Activated effector memory CD4-positive, alpha-beta T cell treated with Interleukin-2 at 50 U/mL for 16 hours (primary cell): ENCODE measurements around the gene SLC12A5.
"Not testable (repeated sequence)": the region's sequence is repeated elsewhere in the genome, so short reads cannot be mapped to it uniquely, and the experiment has no call there.

Experiments
- DNase-seq: peaks from one replicate; pipeline ENCODE4 v3.0.0-alpha.2; 2020

The SLC12A5 gene

GRCh38 chr20:46084805-46085178 lies 55.8 kb downstream of the SLC12A5 start:
- DNase-seq = no peak

GRCh38 chr20:46085179-46085851 lies 56.3 kb downstream of the SLC12A5 start:
- DNase-seq = no peak

GRCh38 chr20:46087161-46087560 lies 58.1 kb downstream of the SLC12A5 start:
- DNase-seq = no peak

- no peak for DNase-seq
Measured at GRCh38 chr20:46088409-46089166, 59.6 kb downstream of the SLC12A5 start.

- DNase-seq = no peak
Measured at GRCh38 chr20:46089167-46089416, 60.1 kb downstream of the SLC12A5 start.

- peak; percentile 93 for DNase-seq
Measured at GRCh38 chr20:46089417-46090388, 60.7 kb downstream of the SLC12A5 start, which contains the start of gene NCOA5. Gene NCOA5, minus strand, starts transcription at chr20:46089962. Its CDS starts 10,538 bp downstream, at chr20:46079424.

- DNase-seq = not testable (repeated sequence)
Measured at GRCh38 chr20:46091622-46092535, 62.9 kb downstream of the SLC12A5 start.

GRCh38 chr20:46093531-46093930 lies 64.5 kb downstream of the SLC12A5 start:
- no peak for DNase-seq

- DNase-seq = no peak
Measured at GRCh38 chr20:46099491-46100287, 70.7 kb downstream of the SLC12A5 start.

GRCh38 chr20:46100444-46100843 lies 71.4 kb downstream of the SLC12A5 start:
- DNase-seq = not testable (repeated sequence)

- no peak for DNase-seq
Measured at GRCh38 chr20:46100988-46101387, 72.0 kb downstream of the SLC12A5 start.

- DNase-seq = no peak
Measured at GRCh38 chr20:46101957-46102356, 72.9 kb downstream of the SLC12A5 start.

- DNase-seq = no peak
Measured at GRCh38 chr20:46102940-46103339, 73.9 kb downstream of the SLC12A5 start.

- DNase-seq = no peak
Measured at GRCh38 chr20:46104262-46104661, 75.2 kb downstream of the SLC12A5 start.

- no peak for DNase-seq
Measured at GRCh38 chr20:46107061-46107460, 78.0 kb downstream of the SLC12A5 start.

GRCh38 chr20:46108435-46108841 lies 79.4 kb downstream of the SLC12A5 start:
- DNase-seq = no peak

- DNase-seq = no peak
Measured at GRCh38 chr20:46108976-46109375, 80.0 kb downstream of the SLC12A5 start.
